Upper lobe of left lung (tissue), 6 donors: ENCODE data around the gene CDH22. TPM values are rescaled to one million over a fixed set of nuclear protein-coding genes. Genes with fewer than 3 reads are reported as not detected.

Source experiments
- ATAC-seq, 2 donors: fragments of 200-7000 bp; cut with Tn5 transposase; one replicate each; pipeline ENCODE4 v1.9.1; 2022; ENCODE audit warnings: mild to moderate bottlenecking in 2 of 2, moderate library complexity in 2 of 2; ENCODE audit not compliant: low FRiP score in 2 of 2
- DNase-seq, 2 donors: peaks; one replicate each; pipeline ENCODE4 v3.0.0-alpha.2; 2019 to 2020
- H3K27ac ChIP-seq, 4 donors: fragments of 200-600 bp; sonication (generic); one replicate each; pipeline ENCODE4 v1.5.1; 2016 to 2019
- H3K27me3 ChIP-seq, 4 donors: fragments of 200-600 bp; sonication (generic); one replicate each; pipeline ENCODE4 v1.5.1; 2017 to 2019
- H3K36me3 ChIP-seq, 4 donors: fragments of 200-600 bp; sonication (generic); one replicate each; pipeline ENCODE4 v1.5.1; 2016 to 2019
- H3K4me1 ChIP-seq, 4 donors: fragments of 200-600 bp; sonication (generic); one replicate each; pipeline ENCODE4 v1.5.1; 2018 to 2019
- H3K4me3 ChIP-seq, 4 donors: fragments of 200-600 bp; sonication (generic); one replicate each; pipeline ENCODE4 v1.5.1; 2017 to 2019; ENCODE audit warnings: mild to moderate bottlenecking in 2 of 4, moderate library complexity in 1 of 4
- H3K9me3 ChIP-seq, 4 donors: fragments of 200-600 bp; sonication (generic); one replicate each; pipeline ENCODE4 v1.5.1; 2018 to 2019
- EP300 ChIP-seq, 4 donors: sonication (generic); formaldehyde crosslinking; IDR thresholded peaks; one replicate each; pipeline ENCODE4 v1.5.1; 2017; ENCODE audit warnings: antibody characterized with exemption in 4 of 4, control low read depth in 2 of 4
- POLR2A ChIP-seq, 4 donors: fragments of 450-650 bp; IDR thresholded peaks; one replicate each; pipeline ENCODE4 v1.5.1; 2016 to 2017; ENCODE audit warnings: antibody characterized with exemption in 4 of 4, mild to moderate bottlenecking in 2 of 4
- POLR2AphosphoS5 ChIP-seq, 2 donors: sonication (generic); formaldehyde crosslinking; IDR thresholded peaks; one replicate each; pipeline ENCODE4 v1.5.1; 2017; ENCODE audit warnings: antibody characterized with exemption in 2 of 2
- WGBS, 2 donors: methylation state at CpG; one replicate each; pipeline ENCODE4 v1.1.5; 2017 to 2018; 5-methylcytosine and 5-hydroxymethylcytosine counted together
- total RNA-seq, 6 donors: library from RNA; depleted of rRNA in 4 of 6; stranded (reverse); fragments of >200 nt in 4 of 6; gene quantifications; one replicate each; pipeline versions ENCODE4 v1.1.0 to v1.2.1, GENCODE V29; 2016 to 2021
- TF ChIP-seq, protein P1 (sequence below), 6 experiments: fragments of 450-650 bp in 4 of 6; fragments of 200-600 bp in 2 of 6; sonication (generic) in 2 of 6; IDR thresholded peaks; one replicate each; pipeline ENCODE4 v1.5.1; 2016 to 2019; ENCODE audit warnings: antibody characterized with exemption in 6 of 6
- donor health status: DM: no; HTN: no; CAD: no; lungs with moderate emphysema.
- donor health status: DM: no; HTN: yes; CAD: no; lungs with severe emphysema.

CDH22 gene
- total RNA-seq, 6 donors from 2014 or later: 0.10 to 0.40 (median 0.24) TPM; not detected in 2

- DNase-seq: no peak
- no peaks in the 10 kb centered on the region for H3K36me3 ChIP-seq
- no peak overlapping the region for H3K27ac ChIP-seq
- 7 to 22% methylated on average over 9 to 19 of the region's 19 CpGs for WGBS, 2 donors
- peaks cover 0 to 3% (median 0%) of the 10 kb centered on the region in 4 donors for H3K9me3 ChIP-seq
- no peak overlapping the region for H3K4me3 ChIP-seq
- ATAC-seq: no peak
- no peaks in the 10 kb centered on the region for H3K4me1 ChIP-seq
- no peak for TF ChIP-seq POLR2AphosphoS5 (IDR thresholded peaks at IDR 0.05)
- TF ChIP-seq, protein P1, sequence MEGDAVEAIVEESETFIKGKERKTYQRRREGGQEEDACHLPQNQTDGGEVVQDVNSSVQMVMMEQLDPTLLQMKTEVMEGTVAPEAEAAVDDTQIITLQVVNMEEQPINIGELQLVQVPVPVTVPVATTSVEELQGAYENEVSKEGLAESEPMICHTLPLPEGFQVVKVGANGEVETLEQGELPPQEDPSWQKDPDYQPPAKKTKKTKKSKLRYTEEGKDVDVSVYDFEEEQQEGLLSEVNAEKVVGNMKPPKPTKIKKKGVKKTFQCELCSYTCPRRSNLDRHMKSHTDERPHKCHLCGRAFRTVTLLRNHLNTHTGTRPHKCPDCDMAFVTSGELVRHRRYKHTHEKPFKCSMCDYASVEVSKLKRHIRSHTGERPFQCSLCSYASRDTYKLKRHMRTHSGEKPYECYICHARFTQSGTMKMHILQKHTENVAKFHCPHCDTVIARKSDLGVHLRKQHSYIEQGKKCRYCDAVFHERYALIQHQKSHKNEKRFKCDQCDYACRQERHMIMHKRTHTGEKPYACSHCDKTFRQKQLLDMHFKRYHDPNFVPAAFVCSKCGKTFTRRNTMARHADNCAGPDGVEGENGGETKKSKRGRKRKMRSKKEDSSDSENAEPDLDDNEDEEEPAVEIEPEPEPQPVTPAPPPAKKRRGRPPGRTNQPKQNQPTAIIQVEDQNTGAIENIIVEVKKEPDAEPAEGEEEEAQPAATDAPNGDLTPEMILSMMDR (IDR thresholded peaks at IDR 0.05): no peak
- TF ChIP-seq POLR2A (IDR thresholded peaks at IDR 0.05): no peak
- no peak for TF ChIP-seq EP300 (IDR thresholded peaks at IDR 0.05)
- H3K27me3 ChIP-seq: peaks cover 0 to 4% (median 0%) of the 10 kb centered on the region in 4 donors
Measured at GRCh38 chr20:46268131-46268614, 40.1 kb downstream of the CDH22 start.

GRCh38 chr20:46267108-46268105 is 40.9 kb downstream of the CDH22 start:
- Histone ChIP-seq H3K27me3 (peaks cover 0 to 4% (median 0%) of the 10 kb centered on the region in 4 donors), H3K4me3 (no peak overlapping the region), H3K9me3 (peaks cover 0 to under 1% (median 0%) of the 10 kb centered on the region in 4 donors), H3K4me1 (no peaks in the 10 kb centered on the region), H3K27ac (no peak overlapping the region), H3K36me3 (no peaks in the 10 kb centered on the region)
- 51% methylated on average over 9 to 11 of the region's 11 CpGs for WGBS, 2 donors
- DNase-seq (no peak), ATAC-seq (no peak)
- TF ChIP-seq, protein P1 (IDR thresholded peaks at IDR 0.05): no peak
- no peak for TF ChIP-seq EP300 (IDR thresholded peaks at IDR 0.05)
- TF ChIP-seq POLR2A (IDR thresholded peaks at IDR 0.05): no peak
- no peak for TF ChIP-seq POLR2AphosphoS5 (IDR thresholded peaks at IDR 0.05)

DNA sequence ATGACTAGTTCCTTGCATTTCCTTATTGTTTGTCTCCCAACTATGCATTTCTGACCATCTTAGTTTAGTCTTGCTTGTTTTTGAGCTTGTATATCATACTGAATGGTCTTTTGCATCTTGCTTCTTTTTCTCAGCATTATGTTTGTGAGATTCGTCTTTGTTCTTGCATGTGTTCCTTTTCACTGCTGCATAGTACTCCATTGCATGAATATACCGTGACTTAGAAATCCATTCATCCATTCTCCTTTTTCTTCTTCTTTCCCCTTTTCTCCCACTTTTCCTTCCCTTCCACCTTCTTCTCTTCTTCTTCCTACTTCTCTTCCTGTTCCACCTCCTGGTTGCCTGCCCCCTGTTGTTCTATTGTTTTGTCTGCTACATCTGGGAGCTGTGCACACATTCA is 42.8 kb downstream of the CDH22 start:
- H3K9me3 ChIP-seq: no peaks in the 10 kb centered on the region
- peaks cover 0 to 4% (median 0%) of the 10 kb centered on the region in 4 donors for H3K27me3 ChIP-seq
- no peaks in the 10 kb centered on the region for H3K4me1 ChIP-seq
- 82 to 93% methylated on average over 2 of the region's 2 CpGs for WGBS, 2 donors
- no peaks in the 10 kb centered on the region for H3K36me3 ChIP-seq
- no peak overlapping the region for H3K4me3 ChIP-seq
- ATAC-seq (no peak), DNase-seq (no peak)
- no peak for TF ChIP-seq POLR2AphosphoS5 (IDR thresholded peaks at IDR 0.05)
- TF ChIP-seq POLR2A (IDR thresholded peaks at IDR 0.05): no peak
- TF ChIP-seq, protein P1 (IDR thresholded peaks at IDR 0.05): no peak
- TF ChIP-seq EP300 (IDR thresholded peaks at IDR 0.05): no peak
- H3K27ac ChIP-seq: no peak overlapping the region

- 75 to 82% methylated on average over 25 to 26 of the region's 26 CpGs for WGBS, 2 donors
- Histone ChIP-seq H3K4me1 (no peaks in the 10 kb centered on the region), H3K9me3 (no peaks in the 10 kb centered on the region), H3K4me3 (no peak overlapping the region), H3K27ac (no peak overlapping the region), H3K36me3 (no peaks in the 10 kb centered on the region), H3K27me3 (peaks cover 0 to 3% (median 0%) of the 10 kb centered on the region in 4 donors)
- TF ChIP-seq POLR2AphosphoS5 (IDR thresholded peaks at IDR 0.05) (no peak), EP300 (IDR thresholded peaks at IDR 0.05) (no peak), POLR2A (IDR thresholded peaks at IDR 0.05) (no peak)
- TF ChIP-seq, protein P1 (IDR thresholded peaks at IDR 0.05): no peak
- no peak for ATAC-seq
- DNase-seq: peak in 1 of 2 donors; percentile 70
Measured at GRCh38 chr20:46264391-46265266, 43.7 kb downstream of the CDH22 start.
